ENCODE measurements around the gene HSPA4.

- no peak for TF ChIP-seq EZH2 (IDR thresholded peaks at IDR 0.05; ENCODE audit: low read length)
- TF ChIP-seq CTCF (optimal IDR thresholded peaks at IDR 0.05 in 1 of 3, IDR thresholded peaks at IDR 0.05 in 1 of 3, conservative IDR thresholded peaks at IDR 0.05 in 1 of 3; ENCODE audit: extremely low read depth in 1 of 3, insufficient read depth in 2 of 3, low read length in 3 of 3) = no peak
Measured at GRCh38 chr5:133030343-133031005, 21.3 kb upstream of the HSPA4 start.
